ENCODE results near the gene CPAMD8. TPM values are rescaled to one million over a fixed set of nuclear protein-coding genes. Genes with fewer than 3 reads are reported as not detected.
A peak's percentile ranks its signal among the peaks of the same experiment; 100 is the strongest.

The CPAMD8 gene
- total RNA-seq (2014; rRNA removed; shearing (Covaris generic)) (0.32 TPM in 1 of 2 replicates, not detected in the other), total RNA-seq (2022) (1.2 TPM in 2 replicates), Bru-seq, nascent RNA (percentile 6 among the genes with signal in this experiment), BruChase-seq, experiment 1, labeled RNA remaining after a 6-hour chase (percentile 6 among the genes with signal in this experiment), BruChase-seq, experiment 2, labeled RNA remaining after a 2-hour chase (percentile 6 among the genes with signal in this experiment)
- long read RNA-seq, partial matches to known transcripts = 0 of 5 reads
- long read RNA-seq, other reads (novel, unspliced or antisense) = 3 of 5 reads

GRCh38 chr19:17026706-17027534 lies at the start of gene CPAMD8:
CPAMD8 (minus strand) TSS chr19:17026810; CDS start chr19:17026642, 168 bp downstream.
- H3K4me1 ChIP-seq (ENCODE audit: insufficient read depth, low read length, poor library complexity, severe bottlenecking) = peaks cover 22% of the 10 kb centered on the region
- H3K4me3 ChIP-seq (ENCODE audit: low read depth, low read length, poor library complexity, severe bottlenecking) = no peak within 1 kb of the TSS
- no peaks in the 10 kb centered on the region for H3K79me2 ChIP-seq (ENCODE audit: insufficient read depth, low read depth, low read length)
- no peak for DNase-seq (ENCODE audit: low spot score)
- H3K36me3 ChIP-seq (ENCODE audit: insufficient read depth, low read length) = no peaks in the 10 kb centered on the region
- H3K9me2 ChIP-seq (ENCODE audit: insufficient read depth, low read length) = no peaks in the 10 kb centered on the region
- no peak within 1 kb of the TSS for H3K4me2 ChIP-seq (ENCODE audit: low read length)
- no peak for TF ChIP-seq EZH2phosphoT487 (IDR thresholded peaks at IDR 0.05; ENCODE audit: borderline replicate concordance, low read depth, low read length)
- TF ChIP-seq CTCF (conservative IDR thresholded peaks at IDR 0.05; ENCODE audit: low read length) = no peak
- CTCF ChIA-PET (ENCODE audit: unreplicated experiment) = no interaction called here
- intact Hi-C loops (cut with micrococcal nuclease; ENCODE audit: unreplicated experiment) = no loop called here
- H3K9me3 ChIP-seq (ENCODE audit: low read length) = no peaks in the 10 kb centered on the region
- POLR2A ChIA-PET = no interaction called here
- no TSS peak for BruUV-seq (replicated peaks)
- no peak within 1 kb of the TSS for H3K27ac ChIP-seq (ENCODE audit: low read depth, low read length, poor library complexity, severe bottlenecking)
- H4K20me1 ChIP-seq (ENCODE audit: insufficient read depth, low read length) = no peaks in the 10 kb centered on the region
- peak within 1 kb of the TSS; percentile 42 for H2AFZ ChIP-seq (ENCODE audit: low read length)

GRCh38 chr19:17075864-17076542 lies 49.4 kb upstream of the CPAMD8 start:
- H3K79me2 ChIP-seq (ENCODE audit: insufficient read depth, low read depth, low read length) = peaks cover 88% of the 10 kb centered on the region
- BruUV-seq (replicated peaks) = no TSS peak
- POLR2A ChIA-PET = interaction anchor here (0.6 to 1.5 kb wide), 9 partner anchors 14 to 940 kb away, joined by 3 to 7 read pairs (median 3); no protein-coding TSS in a partner anchor
- DNase-seq (ENCODE audit: low spot score) = peak; percentile 48
- CTCF ChIA-PET (ENCODE audit: unreplicated experiment) = no interaction called here
- peak overlapping the region; percentile 84 for H3K4me3 ChIP-seq (ENCODE audit: low read depth, low read length, poor library complexity, severe bottlenecking)
- H3K27ac ChIP-seq (ENCODE audit: low read depth, low read length, poor library complexity, severe bottlenecking) = peak overlapping the region; percentile 53
- intact Hi-C loops (cut with micrococcal nuclease; ENCODE audit: unreplicated experiment) = loop anchor here (2.0 to 10.0 kb wide), 5 partner anchors 59 to 631 kb away; partner anchors contain the start of gene NR2F6
- peaks cover 53% of the 10 kb centered on the region for H3K4me1 ChIP-seq (ENCODE audit: insufficient read depth, low read length, poor library complexity, severe bottlenecking)
- no peaks in the 10 kb centered on the region for H3K9me3 ChIP-seq (ENCODE audit: low read length)
- H3K36me3 ChIP-seq (ENCODE audit: insufficient read depth, low read length) = peaks cover 27% of the 10 kb centered on the region
- no peaks in the 10 kb centered on the region for H3K9me2 ChIP-seq (ENCODE audit: insufficient read depth, low read length)
- H3K4me2 ChIP-seq (ENCODE audit: low read length) = peak overlapping the region; percentile 86
- no peak for TF ChIP-seq EZH2phosphoT487 (IDR thresholded peaks at IDR 0.05; ENCODE audit: borderline replicate concordance, low read depth, low read length)
- TF ChIP-seq CTCF (conservative IDR thresholded peaks at IDR 0.05; ENCODE audit: low read length) = no peak
- H2AFZ ChIP-seq (ENCODE audit: low read length) = no peak overlapping the region
- peaks cover 15% of the 10 kb centered on the region for H4K20me1 ChIP-seq (ENCODE audit: insufficient read depth, low read length)
